Fibroblast of the aortic adventitia (primary cell): ENCODE results near the gene SLC5A11. TPM values are rescaled to one million over a fixed set of nuclear protein-coding genes. Genes with fewer than 3 reads are reported as not detected.

ENCODE experiments used
- DNase-seq: peaks from one replicate; pipeline ENCODE4 v3.0.0-alpha.2; 2010; ENCODE audit warnings: low read depth
- H3K4me3 ChIP-seq: 2 replicates; pipeline ENCODE4 v1.5.1; 2011; ENCODE audit warnings: low read depth, mild to moderate bottlenecking, control low read depth, low read length, moderate library complexity
- CTCF ChIP-seq: IDR thresholded peaks from 2 replicates; pipeline ENCODE4 v1.5.1; 2011; ENCODE audit warnings: mild to moderate bottlenecking, low read length, control low read depth, inconsistent platforms; ENCODE audit not compliant: insufficient read depth
- total RNA-seq: library from RNA; depleted of rRNA; stranded (reverse); fragments of >200 nt; gene quantifications from 2 replicates; pipeline ENCODE4 v1.2.3, GENCODE V29; 2012; ENCODE audit warnings: low replicate concordance

Gene SLC5A11
- total RNA-seq, 1 donor: not detected

- no peak for DNase-seq
- no peak for TF ChIP-seq CTCF
- H3K4me3 ChIP-seq: no peak overlapping the region
Measured at GRCh38 chr16:24944206-24944605, 98.4 kb downstream of the SLC5A11 start.

DNA sequence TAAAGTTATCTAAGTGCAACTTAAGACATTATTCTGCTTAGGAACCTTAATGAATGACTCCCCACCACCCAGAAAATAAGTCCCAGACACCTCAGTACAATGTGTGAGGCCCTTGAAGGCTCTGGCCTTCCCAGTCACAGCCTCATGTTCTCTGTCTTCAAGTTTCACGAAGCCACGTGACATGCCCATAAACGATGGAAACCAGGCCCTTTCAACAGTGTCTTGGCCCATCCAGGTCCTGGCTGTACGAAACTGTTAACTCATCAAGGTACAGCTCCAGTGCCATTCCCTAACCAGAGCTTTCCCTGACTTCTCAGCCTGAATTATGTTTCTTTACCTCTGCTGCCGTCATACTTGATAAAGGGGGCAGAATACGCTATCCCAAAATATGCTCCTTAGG is 100.4 kb downstream of the SLC5A11 start:
- H3K4me3 ChIP-seq: no peak overlapping the region
- DNase-seq: no peak
- TF ChIP-seq CTCF: no peak

DNA sequence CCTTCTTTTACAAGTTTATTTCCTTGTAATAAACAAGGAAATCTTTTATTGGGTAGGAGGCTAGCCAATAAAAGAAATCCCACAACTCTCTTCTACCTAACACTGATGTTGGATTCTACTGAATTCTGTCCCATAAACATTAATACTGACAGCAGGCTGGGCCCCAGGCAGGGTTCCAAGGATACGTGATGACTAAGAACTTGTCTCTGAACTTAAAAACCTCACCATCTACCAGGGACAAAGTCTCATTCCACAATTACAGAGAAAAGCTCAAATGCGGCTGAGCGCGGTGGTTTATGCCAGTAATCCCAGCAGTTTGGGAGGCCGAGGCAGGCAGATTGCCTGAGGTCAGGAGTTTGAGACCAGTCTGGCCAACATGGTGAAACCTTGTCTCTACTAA is 104.5 kb downstream of the SLC5A11 start:
- H3K4me3 ChIP-seq: no peak overlapping the region
- DNase-seq: peak; percentile 54
- TF ChIP-seq CTCF: no peak

DNA sequence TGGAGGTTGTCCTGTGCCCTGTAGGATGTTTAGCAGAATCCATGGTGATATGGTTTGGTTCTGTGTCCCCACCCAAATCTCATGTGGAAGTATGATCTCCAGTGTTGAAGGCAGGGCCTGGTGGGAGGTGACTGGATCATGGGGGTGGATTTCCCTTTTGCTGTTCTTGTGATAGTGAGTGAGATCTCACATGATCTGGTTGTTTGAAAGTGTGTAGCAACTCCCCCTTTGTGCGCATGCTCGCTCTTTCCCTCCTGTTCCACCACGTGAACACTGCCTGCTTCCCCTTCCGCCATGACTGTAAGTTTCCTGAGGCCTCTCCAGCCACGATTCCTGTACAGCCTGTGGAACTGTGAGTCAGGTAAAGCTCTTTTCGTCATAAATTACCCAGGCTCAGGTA is 107.5 kb downstream of the SLC5A11 start:
- H3K4me3 ChIP-seq: no peak overlapping the region
- no peak for DNase-seq
- no peak for TF ChIP-seq CTCF

GRCh38 chr16:24953721-24954120 is 108.0 kb downstream of the SLC5A11 start:
- H3K4me3 ChIP-seq: no peak overlapping the region
- DNase-seq: no peak
- TF ChIP-seq CTCF: no peak

DNA sequence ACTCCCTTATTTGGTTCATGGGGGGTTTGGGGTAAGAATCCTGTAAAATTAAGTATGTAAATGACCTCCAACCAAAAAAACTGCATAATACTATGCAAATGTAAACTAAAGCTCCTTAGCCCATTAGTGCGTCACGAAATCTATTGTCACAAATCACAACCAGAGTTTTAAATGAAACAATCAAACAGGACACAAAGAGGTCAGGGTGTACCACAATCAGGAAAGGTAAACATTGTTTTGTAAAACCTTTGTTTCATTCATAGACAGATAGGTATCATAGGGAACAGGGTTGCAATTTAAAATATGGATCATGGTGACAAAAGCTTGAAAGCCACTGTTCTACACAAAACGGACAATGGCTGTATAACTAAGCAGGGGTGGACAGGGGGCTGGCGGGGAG is 108.4 kb downstream of the SLC5A11 start:
- no peak for DNase-seq
- no peak for TF ChIP-seq CTCF
- no peak overlapping the region for H3K4me3 ChIP-seq

DNA sequence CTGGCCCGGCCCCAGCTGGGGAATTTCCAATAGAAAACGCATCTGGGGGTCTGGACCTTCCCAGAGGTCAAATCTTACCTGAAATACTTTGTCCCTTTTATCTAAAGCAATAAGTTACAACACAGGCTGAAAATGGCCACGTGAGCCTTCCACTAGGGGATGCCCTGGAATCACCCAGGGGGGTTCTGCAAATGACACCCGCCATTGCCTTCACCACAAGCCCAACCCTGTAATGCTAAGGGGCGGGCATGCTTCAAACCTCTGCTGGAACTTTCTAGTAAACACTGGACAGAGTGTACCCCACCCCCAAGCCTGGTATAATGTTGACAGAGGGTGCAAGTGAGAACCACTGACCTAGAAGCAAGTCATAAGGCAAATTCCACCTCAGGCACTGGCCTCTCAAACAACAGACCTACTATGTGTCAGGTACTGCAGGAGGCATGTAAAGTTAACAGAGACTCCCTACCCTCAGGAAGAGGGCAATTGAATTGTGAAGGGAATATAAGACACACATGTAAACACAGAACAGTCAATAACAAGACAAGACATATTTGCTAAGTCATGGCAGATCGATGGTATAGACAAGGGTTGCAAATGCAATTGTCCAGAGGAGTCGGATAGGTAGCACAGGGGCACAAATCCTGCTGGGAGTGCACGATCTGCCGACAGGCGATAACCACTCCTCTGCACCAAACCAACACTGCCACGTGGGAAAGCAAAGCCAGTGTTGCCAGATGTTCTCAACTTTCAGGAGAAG is 110.4 kb downstream of the SLC5A11 start:
- TF ChIP-seq CTCF: no peak
- DNase-seq: no peak
- no peak overlapping the region for H3K4me3 ChIP-seq
